ENCODE measurements around the gene COQ5. TPM values are rescaled to one million over a fixed set of nuclear protein-coding genes. Genes with fewer than 3 reads are reported as not detected.

COQ5 gene
- total RNA-seq, 1 donor from 2014 or later = 24.1 TPM

DNA sequence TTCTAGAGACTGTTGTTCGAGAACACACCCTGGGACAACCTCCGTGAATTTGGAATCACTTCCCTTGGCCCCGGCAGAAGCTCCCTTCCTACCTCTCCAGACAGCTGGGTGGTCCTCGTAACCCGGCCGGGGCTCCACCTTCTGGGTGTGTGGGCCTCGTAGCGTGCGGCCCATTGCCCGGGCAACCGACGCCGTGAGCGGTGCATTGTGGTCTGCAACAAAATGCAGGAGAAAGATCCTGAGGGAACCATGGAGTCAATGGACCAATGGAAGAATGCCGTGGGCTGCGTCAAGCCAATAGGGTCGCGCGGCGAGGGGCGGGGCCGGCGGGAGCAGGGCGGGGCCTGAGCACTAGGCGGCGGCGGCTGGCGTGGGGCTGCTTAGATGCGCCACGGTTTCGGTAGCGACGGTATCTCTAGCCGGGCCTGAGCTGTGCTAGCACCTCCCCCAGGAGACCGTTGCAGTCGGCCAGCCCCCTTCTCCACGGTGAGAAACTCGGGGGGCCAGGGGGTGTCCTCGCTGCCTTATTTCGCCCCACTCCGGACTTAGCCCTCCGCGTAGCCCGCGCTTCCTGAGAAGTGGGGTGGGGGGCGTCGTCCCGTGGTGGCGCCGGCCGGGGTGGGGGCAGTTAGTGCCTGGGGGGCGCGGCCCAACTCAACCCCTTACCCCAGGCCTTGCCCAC, 33.1 kb downstream of the COQ5 start, which contains the start of gene DYNLL1:
Gene DYNLL1, plus strand, starts transcription at position 383 of the 682 bp plus-strand sequence. CDS start 309 bp downstream, outside the sequence.
- TF ChIP-seq, protein P1, sequence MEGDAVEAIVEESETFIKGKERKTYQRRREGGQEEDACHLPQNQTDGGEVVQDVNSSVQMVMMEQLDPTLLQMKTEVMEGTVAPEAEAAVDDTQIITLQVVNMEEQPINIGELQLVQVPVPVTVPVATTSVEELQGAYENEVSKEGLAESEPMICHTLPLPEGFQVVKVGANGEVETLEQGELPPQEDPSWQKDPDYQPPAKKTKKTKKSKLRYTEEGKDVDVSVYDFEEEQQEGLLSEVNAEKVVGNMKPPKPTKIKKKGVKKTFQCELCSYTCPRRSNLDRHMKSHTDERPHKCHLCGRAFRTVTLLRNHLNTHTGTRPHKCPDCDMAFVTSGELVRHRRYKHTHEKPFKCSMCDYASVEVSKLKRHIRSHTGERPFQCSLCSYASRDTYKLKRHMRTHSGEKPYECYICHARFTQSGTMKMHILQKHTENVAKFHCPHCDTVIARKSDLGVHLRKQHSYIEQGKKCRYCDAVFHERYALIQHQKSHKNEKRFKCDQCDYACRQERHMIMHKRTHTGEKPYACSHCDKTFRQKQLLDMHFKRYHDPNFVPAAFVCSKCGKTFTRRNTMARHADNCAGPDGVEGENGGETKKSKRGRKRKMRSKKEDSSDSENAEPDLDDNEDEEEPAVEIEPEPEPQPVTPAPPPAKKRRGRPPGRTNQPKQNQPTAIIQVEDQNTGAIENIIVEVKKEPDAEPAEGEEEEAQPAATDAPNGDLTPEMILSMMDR (IDR thresholded peaks at IDR 0.05) = peak; percentile 14
- peak; percentile 96 for DNase-seq
- H3K36me3 ChIP-seq = peaks cover 41% of the 10 kb centered on the region
- H3K27me3 ChIP-seq (ENCODE audit: low read depth) = no peaks in the 10 kb centered on the region
- peak within 1 kb of the TSS; percentile 81 for H3K27ac ChIP-seq
- intact Hi-C loops (cut with DNase I) = no loop called here
- H3K4me3 ChIP-seq = peak within 1 kb of the TSS; percentile 93
- peaks cover 24% of the 10 kb centered on the region for H3K4me1 ChIP-seq
- H3K9me3 ChIP-seq = no peaks in the 10 kb centered on the region
- ATAC-seq = peak; percentile 99 to 100

DNA sequence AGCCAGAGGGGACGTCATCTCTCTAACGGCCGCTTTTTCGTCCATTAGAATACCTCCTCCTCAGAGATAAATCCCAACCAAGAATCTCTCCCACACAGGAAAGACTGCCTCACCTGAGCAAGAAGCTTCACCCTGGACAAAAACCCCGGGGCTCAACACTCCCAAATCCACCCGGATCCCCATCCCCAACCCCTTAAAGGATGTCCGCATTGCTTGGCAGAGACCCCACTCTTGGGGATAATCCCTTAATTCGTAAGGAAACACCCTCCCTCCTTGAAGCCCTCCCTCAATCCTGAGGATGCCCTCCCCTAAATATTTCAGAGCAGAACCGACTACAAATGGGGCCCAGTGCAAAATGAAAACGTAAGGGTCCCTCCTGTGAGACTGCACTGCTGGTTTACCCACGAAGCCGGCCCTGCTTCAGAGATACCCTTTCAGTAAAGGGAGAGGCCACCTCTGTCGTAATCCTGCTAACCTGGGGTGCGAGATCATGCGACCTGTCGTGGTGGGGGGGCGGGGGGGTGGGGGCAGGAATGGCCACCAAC, 33.7 kb downstream of the COQ5 start:
- H3K9me3 ChIP-seq = no peaks in the 10 kb centered on the region
- H3K27me3 ChIP-seq (ENCODE audit: low read depth) = no peaks in the 10 kb centered on the region
- peak overlapping the region; percentile 93 for H3K4me3 ChIP-seq
- TF ChIP-seq, protein P1 (IDR thresholded peaks at IDR 0.05) = no peak
- peak; percentile 7 to 20 for ATAC-seq
- peaks cover 24% of the 10 kb centered on the region for H3K4me1 ChIP-seq
- H3K27ac ChIP-seq = peak overlapping the region; percentile 81
- intact Hi-C loops (cut with DNase I) = no loop called here
- no peak for DNase-seq
- peaks cover 39% of the 10 kb centered on the region for H3K36me3 ChIP-seq

DNA sequence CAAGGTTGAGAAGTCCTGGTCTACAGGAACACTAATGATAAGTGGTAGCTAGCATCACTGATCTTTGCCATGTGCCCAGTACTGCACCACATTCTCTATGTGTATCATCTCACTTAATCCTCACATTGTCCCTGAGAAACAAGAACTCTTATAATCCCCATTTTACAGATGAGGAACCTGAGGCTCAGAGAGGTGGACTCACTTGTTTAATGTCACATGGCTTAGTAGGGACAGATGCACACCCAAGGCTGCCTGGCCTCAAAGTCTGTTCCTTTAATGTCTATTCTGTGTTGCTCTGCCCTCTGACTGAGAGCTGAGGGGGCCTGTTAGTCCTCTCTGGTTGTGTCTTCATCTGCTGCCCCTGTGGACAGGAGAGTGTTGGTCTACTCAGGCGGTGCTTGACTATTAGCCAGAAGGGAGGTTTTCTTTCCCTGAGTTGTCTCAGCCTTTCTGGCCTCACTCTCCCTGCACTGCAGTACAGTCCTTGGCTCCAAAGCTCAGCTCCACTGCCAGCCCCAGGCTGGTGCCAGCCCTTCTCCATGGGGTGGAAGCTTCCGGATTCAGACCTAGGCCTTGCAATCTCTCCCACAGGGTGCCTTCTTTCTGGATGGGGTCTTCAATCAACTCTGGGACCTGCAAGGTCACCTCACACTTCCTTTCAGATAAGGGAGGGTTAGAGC, 38.0 kb downstream of the COQ5 start:
- Histone ChIP-seq H3K4me1 (peaks cover 10% of the 10 kb centered on the region), H3K9me3 (no peaks in the 10 kb centered on the region), H3K27me3 (ENCODE audit: low read depth) (no peaks in the 10 kb centered on the region), H3K4me3 (no peak overlapping the region), H3K36me3 (peaks cover 14% of the 10 kb centered on the region), H3K27ac (no peak overlapping the region)
- DNase-seq (no peak), ATAC-seq (no peak)
- intact Hi-C loops (cut with DNase I) = no loop called here
- TF ChIP-seq, protein P1 (IDR thresholded peaks at IDR 0.05) = no peak

DNA sequence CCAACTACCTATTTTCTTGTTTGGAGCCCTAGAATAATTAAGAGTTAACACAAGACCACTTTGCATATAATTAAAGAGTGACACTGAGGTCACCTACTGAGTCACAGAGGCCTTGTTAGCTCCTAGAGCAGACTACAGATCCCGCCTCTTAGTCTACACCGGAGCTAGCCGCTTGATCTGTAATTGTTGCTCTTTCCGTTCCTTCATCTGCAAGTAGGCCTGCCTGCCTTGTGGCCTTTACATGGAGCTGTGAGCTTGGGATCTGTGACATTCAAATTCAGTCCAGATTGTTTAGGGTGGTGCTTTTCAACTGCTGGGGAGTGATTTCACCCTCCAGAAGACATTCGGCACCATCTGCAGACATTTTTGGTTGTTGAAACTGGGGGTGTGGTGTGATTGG, 38.6 kb downstream of the COQ5 start:
- TF ChIP-seq, protein P1 (IDR thresholded peaks at IDR 0.05) = no peak
- ATAC-seq (no peak), DNase-seq (no peak)
- H3K4me1 ChIP-seq = peaks cover 10% of the 10 kb centered on the region
- H3K27ac ChIP-seq = no peak overlapping the region
- H3K27me3 ChIP-seq (ENCODE audit: low read depth) = no peaks in the 10 kb centered on the region
- intact Hi-C loops (cut with DNase I) = no loop called here
- H3K9me3 ChIP-seq = no peaks in the 10 kb centered on the region
- H3K4me3 ChIP-seq = no peak overlapping the region
- peaks cover 14% of the 10 kb centered on the region for H3K36me3 ChIP-seq

DNA sequence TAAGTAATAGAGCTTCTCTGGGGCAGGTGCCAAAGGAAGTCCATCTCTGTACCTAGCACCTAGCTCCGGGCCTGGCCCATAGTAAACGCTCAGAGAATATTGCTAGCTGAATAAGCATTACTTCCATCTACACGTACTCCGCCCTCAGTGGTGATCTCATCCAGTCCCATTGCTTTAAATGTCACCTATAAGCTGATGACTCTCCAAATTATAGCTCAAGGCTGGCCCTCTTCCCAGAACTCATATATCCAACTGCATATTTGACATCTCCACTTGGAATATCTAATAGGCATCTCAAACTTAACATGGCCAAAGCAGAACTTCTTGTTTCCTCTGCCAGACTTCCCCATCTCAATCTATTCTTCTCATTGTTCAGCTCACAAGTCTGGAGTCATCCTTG, 39.9 kb downstream of the COQ5 start:
- Histone ChIP-seq H3K36me3 (peaks cover 14% of the 10 kb centered on the region), H3K9me3 (no peaks in the 10 kb centered on the region), H3K4me1 (no peaks in the 10 kb centered on the region), H3K27ac (no peak overlapping the region), H3K27me3 (ENCODE audit: low read depth) (no peaks in the 10 kb centered on the region), H3K4me3 (no peak overlapping the region)
- TF ChIP-seq, protein P1 (IDR thresholded peaks at IDR 0.05) = no peak
- DNase-seq (no peak), ATAC-seq (no peak)
- intact Hi-C loops (cut with DNase I) = no loop called here

Data from lower lobe of right lung (tissue), 2 donors.